GM19025 (cell line): ENCODE measurements around the gene GRID2IP.
"Not testable (repeated sequence)": the region's sequence is repeated elsewhere in the genome, so short reads cannot be mapped to it uniquely, and the experiment has no call there.

ENCODE experiments used
- ATAC-seq: cut with Tn5 transposase; IDR thresholded peaks from one replicate; pipeline ENCODE4 v1.9.1; 2021; ENCODE audit warnings: mild to moderate bottlenecking, low read depth, moderate library complexity; ENCODE audit not compliant: unreplicated experiment

Gene GRID2IP

GRCh38 chr7:6495597-6496262, 55.5 kb downstream of the GRID2IP start:
- no peak for ATAC-seq

GRCh38 chr7:6494365-6494764, 56.9 kb downstream of the GRID2IP start:
- no peak for ATAC-seq

- no peak for ATAC-seq
These were observed 60.1 kb downstream of the GRID2IP start for GRCh38 chr7:6491194-6491593.

GRCh38 chr7:6489612-6490011, 61.6 kb downstream of the GRID2IP start:
- ATAC-seq = no peak

GRCh38 chr7:6487184-6487545, 64.1 kb downstream of the GRID2IP start:
- ATAC-seq = no peak

- ATAC-seq = no peak
These were observed 64.7 kb downstream of the GRID2IP start for GRCh38 chr7:6486438-6487183.

DNA sequence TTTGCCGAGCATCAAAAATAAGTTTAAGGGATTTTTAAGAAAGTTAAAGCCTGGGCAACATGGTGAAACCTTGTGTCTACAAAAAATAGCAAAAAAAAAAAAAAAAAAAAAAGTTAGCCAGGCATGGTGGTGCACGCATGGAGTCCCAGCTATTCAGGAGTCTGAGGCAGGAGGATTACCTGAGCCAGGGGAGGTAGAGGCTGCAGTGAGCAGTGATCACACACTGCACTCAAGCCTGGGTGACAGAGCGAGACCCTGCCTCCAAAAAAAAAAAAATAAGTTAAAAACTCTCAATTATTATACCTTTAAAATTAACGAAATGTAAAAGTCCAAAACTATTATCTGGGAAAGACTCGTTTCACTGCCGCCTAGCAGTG, 68.5 kb downstream of the GRID2IP start:
- ATAC-seq = no peak

GRCh38 chr7:6482307-6482706, 69.0 kb downstream of the GRID2IP start:
- ATAC-seq = no peak

- no peak for ATAC-seq
These were observed 69.8 kb downstream of the GRID2IP start for GRCh38 chr7:6481445-6481844.

DNA sequence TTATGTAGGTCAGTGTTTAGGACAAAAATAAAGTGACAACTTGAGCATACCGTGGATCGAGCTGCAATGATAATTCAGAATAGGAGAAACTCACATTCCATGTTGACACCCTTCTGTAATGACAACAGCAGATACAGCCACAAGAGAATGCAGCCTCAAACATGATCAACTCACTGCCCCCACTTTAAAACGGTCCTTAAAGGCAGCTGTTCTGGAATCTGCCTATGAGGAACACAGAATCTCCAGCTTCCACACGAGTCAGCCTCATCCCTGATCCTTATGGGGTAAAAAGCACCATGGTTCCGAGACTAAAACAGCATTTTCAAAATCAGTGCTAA, 71.0 kb downstream of the GRID2IP start:
- no peak for ATAC-seq

DNA sequence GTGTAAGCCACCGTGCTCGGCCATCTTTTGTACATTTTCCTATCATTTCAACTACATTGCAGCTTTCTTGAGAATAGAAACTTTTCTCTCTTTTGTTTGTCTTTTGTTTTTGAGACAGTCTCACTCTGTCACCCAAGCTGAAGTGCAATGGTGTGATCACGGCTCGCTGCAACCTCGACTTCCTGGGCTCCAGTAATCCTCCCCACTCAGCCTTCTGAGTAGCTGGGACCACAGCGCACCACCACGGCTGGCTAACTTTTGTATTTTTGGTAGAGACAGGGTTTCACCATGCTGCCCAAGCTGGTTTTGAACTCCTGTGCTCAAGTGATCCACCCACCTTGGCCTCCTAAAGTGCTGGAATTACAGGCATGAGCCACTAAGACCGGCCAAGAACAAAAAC, 72.2 kb downstream of the GRID2IP start:
- ATAC-seq = no peak

DNA sequence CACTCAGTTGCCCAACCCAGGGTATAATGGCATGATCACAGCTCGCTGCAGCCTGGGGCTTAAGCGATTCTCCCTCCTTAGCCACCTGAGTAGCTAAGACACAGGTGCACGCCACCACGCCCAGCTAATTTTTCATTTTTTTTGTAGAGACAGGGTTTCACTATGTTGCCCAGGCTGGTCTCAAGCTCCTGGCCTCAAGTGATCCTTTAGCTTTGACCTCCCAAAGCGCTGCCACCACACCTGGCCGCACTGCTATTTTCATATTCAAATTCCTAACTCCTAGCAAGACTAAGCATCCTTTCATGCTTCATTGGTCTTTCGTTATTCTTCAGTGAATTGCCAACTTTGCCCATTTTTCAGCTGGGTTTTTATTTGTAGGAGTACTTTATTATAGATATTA, 73.1 kb downstream of the GRID2IP start:
- ATAC-seq = no peak

GRCh38 chr7:6477318-6477660, 74.0 kb downstream of the GRID2IP start:
- no peak for ATAC-seq

DNA sequence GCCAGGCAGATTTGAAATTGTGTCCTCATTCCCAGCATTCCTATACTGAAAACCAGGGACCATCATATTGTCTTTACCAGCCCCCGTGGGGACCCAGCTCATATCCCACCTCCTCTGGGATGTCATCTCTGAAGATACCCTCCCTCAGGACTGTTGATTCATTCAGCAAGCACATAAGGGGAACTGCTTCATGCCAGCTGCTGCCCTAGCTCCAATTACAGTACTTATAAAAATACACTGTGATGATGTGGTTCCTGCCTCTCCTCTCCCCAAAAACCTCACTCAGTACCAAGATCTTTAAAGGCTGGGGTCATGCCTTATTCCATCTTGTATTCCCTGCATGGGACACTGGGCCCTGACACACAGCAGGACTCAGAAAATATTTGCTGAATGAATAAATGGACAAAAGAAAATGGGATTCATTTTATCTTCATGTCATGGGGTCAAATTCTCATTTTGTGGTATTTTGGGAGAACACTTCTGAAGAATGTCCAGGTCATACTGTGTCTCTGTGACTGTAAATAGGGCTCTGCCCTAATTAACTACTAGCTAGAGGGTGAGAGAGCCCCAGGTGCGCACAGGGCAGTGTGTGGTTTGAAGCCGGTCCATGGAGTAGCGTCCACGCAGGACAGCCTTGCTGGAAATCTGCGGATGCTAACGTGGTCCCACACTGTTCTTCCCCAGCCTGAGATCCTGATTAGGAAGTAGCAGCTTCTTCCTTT, 74.5 kb downstream of the GRID2IP start:
- ATAC-seq = no peak

DNA sequence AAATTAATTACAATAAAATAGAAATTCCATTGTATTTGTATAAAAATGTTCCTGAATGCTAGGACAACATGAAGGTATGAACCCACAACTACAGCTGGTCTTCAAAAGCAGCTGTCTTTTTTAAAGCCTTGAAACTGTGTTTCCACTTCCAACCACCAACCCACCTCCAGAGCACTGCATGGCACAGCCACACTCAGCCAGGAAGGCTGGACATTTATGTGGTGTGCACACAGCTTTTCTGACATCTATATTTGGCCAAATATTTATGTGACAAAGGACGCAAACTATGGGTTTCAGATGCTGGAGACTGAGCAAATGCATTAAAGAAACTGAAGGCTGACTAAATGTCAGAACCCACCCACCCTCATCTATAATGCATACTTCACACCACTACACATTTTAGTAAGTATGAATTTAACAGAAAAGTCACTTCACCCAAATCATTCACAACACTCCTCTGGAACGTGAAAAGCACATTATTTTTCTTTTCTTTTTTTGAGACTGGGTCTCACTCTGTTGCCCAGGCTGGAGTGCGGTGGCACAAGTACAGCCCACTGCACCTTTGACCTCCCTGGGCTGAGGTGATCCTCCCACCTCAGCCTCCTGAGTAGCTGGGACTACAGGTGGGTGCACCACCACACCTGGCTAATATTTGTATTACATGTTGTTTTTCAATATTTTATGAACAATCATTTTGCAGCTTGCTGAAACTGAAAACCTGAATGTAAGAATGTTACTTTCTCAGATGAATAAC, 75.7 kb downstream of the GRID2IP start:
- no peak for ATAC-seq

GRCh38 chr7:6465862-6466261, 85.4 kb downstream of the GRID2IP start:
- ATAC-seq = no peak

- ATAC-seq = not testable (repeated sequence)
These were observed 87.7 kb downstream of the GRID2IP start for GRCh38 chr7:6463609-6464008.

DNA sequence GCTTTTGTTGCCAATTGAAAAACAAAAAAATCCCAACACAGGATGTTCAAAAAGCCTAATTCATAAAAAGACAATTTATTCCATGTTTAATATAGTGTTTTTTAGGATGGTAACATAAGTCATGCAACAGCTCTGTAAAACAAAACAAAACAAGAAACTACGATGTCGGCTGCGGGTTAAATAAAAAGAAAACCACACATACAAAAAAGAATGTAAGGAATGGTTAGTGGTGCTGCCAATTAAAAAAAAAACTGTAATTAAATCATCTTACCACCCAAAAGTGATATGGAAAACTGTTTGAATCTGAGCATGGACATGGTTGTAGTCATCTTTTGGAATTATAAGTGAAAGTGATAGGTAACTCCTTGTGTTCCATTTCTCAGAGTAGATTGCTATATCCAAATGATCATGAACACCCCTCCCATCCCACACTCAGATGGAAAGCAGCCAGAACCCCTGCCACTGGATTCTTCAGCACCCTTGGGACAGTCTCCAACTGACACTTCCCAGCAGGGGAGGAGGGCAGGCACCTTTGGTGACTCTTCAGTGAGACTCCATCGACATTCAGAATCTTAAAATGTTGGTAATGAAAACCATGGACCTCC, 89.2 kb downstream of the GRID2IP start:
- ATAC-seq = no peak

- ATAC-seq = no peak
These were observed 90.2 kb downstream of the GRID2IP start for GRCh38 chr7:6460990-6461584.

GRCh38 chr7:6460303-6460702, 91.0 kb downstream of the GRID2IP start:
- ATAC-seq = no peak
